Pulmonary artery endothelial cell (primary cell): Measurements from ENCODE around the gene SIGMAR1. TPM values are rescaled to one million over a fixed set of nuclear protein-coding genes. Genes with fewer than 3 reads are reported as not detected.
A peak's percentile ranks its signal among the peaks of the same experiment; 100 is the strongest.

ENCODE experiments used
- DNase-seq: peaks from one replicate; pipeline ENCODE4 v3.0.0-alpha.2; 2011; ENCODE audit warnings: low read depth, low spot score
- total RNA-seq: library from RNA; depleted of rRNA; stranded (reverse); fragments of >200 nt; gene quantifications from 2 replicates; pipeline ENCODE4 v1.2.3, GENCODE V29; 2014

Gene SIGMAR1
- total RNA-seq, 1 donor from 2014 or later: 59.9 TPM

DNA sequence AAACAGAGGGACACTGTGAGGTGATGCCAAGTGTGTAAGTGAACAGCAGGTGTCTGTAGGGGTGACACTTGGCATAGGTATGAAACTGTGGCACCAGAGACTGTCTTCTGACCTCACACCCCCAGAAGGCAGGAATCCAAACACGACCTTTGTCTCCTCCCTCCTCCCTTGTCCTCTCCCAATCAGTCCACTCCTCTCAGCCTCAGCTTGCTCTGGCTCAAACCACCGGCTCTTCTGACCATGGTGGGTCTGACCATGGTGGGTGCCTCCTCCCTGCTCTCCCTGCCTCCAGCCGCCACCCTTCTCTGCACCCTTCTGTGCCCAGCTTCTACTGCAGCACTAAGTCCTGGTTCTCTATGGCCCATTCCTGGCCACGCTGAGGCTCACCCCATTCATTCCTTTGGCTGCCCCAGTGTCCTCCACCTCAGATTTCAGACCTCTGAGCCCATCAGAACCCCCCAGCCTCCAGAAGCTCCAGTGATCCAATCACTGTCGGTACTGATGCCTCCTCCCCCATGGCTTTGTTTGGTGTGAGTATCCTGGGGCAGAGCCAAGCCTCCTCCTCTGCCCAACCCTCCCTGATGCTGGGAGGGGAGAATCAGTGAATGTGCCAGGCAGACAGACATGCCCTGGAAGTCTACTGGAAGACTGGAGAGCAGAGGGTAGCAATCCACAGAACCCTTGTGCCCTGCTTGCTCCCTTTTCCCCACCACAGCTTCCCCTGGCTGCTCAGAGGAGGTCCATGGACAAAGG is 7.0 kb downstream of the SIGMAR1 start:
- DNase-seq: no peak

DNA sequence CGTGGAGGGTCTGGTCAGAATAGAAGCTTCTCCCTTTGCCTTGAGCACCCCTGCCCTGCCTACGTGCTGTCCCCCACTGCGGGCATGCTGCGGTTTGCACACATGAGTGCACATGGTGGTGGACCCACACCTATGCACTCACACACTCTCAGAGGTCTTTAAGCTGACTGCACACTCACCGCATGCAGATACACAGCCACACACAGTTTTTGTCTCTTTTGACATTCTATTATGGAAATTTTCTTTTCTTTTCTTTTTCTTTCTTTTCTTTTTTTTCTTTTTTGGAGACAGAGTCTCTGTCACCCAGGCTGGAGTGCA is 8.1 kb downstream of the SIGMAR1 start:
- DNase-seq: no peak

DNA sequence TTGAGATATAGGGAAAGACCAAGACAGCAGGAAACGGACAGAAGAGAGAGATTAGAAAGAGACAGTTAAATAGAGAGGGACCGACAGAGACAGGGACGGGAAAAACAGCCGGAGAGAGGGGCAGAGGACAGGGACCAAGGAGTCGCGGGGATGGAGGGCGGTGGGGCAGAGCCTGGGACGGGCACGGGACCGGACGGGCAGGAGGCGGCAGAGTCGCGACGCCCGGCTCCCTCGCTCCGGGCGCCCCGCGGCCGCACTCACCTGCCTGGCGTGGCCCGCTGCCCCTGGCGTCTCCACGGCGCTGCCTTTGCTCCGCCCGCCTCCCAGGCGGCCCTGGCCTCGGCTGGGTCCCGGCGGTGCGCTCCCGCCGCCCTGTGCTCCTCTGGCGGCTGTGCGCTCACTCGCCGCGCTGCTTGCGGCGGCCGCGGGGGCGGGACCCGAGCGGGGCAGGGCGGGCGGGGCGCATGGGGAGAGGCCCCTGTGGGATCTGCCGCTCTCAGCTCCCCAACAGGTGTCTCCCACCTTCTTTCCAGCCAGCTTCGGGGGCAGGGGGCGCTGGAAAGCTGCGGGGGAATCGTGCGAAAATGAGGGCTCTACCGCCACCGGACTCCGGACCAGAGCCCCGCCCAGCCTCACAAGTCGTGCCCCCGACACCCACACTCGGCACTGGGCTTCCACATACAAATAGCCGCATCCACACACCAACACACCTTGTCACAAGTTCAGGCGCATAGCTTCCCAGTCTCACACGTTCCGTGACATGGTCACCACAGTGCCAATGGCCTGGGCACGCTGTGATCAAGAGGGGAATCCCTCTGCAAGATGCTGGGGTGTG is 8.7 kb downstream of the SIGMAR1 start, which contains the start of gene ARID3C:
Gene ARID3C, minus strand, starts transcription at position 411 of the 835 bp plus-strand sequence. CDS start 1,052 bp downstream, outside the sequence.
- DNase-seq: no peak

- DNase-seq: no peak
Measured at GRCh38 chr9:34627716-34628655, 9.6 kb downstream of the SIGMAR1 start.

- no peak for DNase-seq
Measured at GRCh38 chr9:34625186-34625486, 12.5 kb downstream of the SIGMAR1 start.

DNA sequence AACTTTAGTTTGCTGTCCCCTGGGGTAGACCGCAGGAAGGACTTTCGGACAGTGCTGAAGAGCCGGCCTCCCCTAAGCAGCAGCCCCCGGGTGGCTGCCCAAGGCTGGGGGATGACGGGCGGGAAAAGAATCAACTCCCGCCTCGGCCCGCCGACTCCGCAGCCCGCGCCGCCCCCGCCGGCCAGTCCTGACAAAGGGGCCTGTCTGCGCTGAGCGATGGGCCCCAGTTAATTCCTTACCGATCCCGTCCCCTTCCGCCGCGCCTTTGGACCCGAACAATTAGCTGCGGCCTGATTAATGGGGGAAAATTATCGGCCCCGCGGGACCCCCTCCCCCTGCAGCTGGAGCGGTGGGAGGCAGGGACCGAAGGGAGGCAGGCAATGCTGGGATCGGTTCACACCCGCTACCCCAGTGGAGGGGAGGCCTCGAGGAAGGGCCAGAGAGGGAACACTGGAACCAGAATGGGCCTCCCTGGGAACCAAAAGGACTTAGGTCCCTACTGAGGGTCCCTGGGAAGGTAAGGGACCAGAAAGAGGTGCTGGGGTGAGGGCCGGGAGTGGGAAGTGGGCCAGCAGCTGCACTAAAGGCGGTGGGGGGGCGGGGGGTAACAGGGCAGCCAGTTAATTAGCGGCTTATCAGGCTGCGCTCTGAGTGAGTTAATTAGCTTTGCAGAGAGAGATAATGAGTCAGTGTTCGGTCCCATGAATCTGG is 13.0 kb downstream of the SIGMAR1 start:
- no peak for DNase-seq

GRCh38 chr9:34623374-34624235 is 14.0 kb downstream of the SIGMAR1 start:
- DNase-seq: no peak

DNA sequence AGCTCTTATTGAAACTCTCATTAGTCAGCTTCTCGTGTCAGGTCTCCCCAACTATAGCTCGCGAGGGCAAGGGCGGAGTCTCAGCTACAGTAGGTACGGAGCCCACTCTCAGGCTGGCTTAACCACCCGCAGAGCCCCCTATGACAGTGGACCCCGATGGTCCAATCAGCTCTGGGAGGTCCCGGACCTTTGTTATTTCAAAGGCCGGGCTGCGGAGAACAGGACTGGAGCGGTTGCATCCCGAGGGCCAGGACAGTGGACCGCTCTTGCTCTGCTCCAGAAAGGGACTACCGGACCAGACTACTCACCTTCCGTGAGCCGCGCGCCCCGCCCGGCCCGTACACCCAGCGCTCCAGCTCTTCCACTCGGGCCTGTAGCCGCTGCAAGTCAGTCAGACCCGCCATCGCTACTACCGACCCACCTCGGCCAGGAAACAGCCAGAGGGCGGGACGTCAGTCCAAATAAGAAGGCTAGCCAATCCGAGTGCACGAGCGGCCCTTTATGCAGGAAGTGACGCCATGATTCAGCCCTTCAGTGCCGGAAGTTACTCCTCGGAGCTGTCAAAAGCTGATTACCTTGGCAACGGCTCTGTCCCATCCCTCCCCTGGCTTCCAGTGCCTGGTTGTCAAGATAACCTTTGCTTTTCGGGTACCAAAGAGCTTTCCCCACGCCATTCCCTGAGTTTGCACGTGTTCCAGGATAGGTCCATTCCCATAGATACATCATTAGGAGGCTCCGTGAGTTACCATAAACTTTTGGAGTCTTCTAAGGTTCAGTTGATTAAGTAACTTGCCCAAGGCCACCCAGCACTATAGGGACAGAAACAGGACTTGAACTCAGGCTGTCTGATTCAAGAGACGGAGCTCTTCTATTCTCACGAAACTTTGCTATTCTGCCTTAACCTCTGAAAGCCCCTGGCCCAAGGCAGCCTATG is 17.3 kb downstream of the SIGMAR1 start, which contains the start of gene DCTN3:
Gene DCTN3, minus strand, starts transcription at position 435 of the 934 bp plus-strand sequence. Its CDS starts 31 bp downstream, at position 404.
- peak; percentile 83 for DNase-seq

DNA sequence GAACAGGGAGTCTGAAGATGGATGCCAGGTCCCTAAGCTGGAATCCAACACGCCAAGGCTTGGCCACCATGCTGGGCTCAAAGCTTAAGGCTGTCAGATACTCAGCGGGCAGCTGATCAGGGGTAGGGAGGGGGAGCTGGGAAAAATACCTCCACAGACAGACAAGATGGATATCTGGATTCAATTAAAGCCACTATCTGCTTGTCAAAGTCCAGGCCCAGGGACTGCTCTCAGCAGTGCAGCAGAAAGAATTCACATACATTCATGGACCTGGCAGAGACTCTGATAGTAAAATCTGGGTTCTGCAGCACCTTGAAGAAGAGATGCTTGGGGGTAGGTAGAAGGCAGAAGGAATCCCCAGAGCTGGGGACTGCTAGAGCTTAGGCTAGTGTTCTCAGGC is 22.5 kb downstream of the SIGMAR1 start:
- no peak for DNase-seq

DNA sequence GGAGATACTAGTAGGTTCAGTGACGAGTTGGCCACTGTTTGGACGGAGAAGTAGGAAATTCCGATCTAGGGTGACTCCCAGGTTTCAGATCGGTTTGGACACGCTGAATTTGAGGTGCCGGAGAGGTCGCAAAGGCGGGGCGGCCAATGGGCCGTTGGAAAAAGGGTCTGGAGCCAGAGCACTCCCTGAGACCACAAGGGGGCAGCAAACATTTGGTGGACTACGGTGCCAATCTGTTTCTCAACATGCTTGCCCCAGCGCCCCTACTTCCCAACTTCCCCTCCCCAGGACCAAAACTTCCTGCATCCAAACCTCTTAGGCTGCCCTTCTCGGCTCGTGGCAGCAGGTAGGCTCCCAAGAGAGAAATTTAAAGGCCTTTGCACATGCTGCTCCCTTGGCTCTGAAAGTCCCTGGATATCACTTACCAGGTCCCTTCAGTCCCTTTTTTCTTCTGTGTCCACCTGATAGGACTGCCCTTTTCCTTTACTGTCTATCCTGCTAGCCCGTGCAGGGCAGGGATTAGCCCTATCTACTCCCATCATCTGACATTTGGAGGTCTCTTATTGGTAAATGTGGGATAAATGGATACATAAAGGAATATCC is 24.7 kb downstream of the SIGMAR1 start:
- peak; percentile 35 for DNase-seq

- DNase-seq: peak; percentile 36
Measured at GRCh38 chr9:34611811-34612787, 25.5 kb downstream of the SIGMAR1 start, which contains the start of gene RPP25L. Gene RPP25L (minus strand): TSS chr9:34612097. CDS start chr9:34611296, 801 bp downstream.

DNA sequence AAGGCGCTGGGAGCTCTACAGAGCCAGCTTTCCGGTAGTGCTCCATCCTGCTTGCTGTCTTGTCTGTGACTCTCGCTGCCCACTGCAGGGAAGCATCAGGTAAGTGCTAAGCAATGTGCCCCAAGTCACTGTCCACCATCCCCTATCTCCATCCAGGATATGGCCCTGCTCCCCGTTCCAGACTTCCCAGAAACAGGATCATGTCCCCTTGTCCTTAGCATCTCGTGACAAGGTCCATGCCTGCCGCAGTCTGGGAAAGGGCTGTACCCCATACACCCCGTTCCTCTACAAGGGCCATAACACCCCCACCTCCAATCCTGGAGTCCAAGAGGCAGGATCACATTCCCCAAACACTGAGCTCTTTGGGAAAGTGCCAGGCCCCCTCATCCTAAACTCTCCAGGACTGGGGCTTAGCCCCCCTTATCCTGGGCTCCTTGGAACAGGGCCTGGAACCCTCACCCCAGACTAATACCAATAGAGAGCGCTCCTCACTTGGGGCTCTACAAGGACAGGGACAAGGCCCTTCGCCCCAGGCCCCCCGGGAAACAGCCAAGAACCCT is 26.3 kb downstream of the SIGMAR1 start:
- no peak for DNase-seq

- DNase-seq: no peak
Measured at GRCh38 chr9:34610434-34611206, 27.0 kb downstream of the SIGMAR1 start.

DNA sequence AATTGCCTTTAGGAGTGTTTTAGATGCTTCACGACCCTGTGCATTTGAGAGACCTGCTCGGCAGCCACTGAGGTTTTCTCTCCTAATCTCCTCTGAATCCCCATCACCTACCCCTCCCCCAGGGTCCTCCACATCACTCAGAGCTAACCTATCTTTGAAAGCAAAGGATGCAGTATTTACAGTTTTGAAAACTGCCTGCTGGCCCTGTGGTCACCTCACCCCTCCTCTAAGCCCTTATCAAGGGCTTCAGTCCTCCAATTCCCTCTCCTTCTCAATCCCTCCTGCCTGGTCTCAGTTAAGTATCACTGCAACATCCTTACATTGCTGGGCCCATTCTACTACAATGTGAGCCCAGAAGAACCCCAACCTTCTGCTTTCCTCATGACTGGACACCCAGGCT is 30.3 kb downstream of the SIGMAR1 start:
- DNase-seq: no peak

DNA sequence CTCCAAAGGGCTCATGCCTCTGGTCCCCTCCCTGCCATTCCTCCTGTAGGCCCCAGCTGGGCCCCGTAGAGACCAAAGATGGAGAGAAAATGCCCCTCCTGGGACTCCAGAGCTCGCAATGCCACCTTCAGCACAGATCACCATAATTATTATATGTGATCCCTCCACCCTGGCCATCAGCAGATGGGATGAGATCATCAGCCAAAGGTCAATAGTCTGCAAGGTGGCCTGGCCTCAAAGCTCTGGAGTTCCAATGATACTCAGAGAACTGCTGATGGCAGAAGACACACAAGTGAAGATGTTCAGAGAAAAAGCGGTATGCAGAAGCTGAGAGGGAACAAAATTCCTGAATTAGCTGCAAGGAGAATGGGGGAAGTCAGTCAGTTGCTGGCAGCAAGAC is 30.7 kb downstream of the SIGMAR1 start:
- no peak for DNase-seq

GRCh38 chr9:34606190-34606589 is 31.4 kb downstream of the SIGMAR1 start:
- no peak for DNase-seq
